ENCODE data around the gene EHMT1.
"Not testable (repeated sequence)": the region's sequence is repeated elsewhere in the genome, so short reads cannot be mapped to it uniquely, and the experiment has no call there.

EHMT1 gene

DNA sequence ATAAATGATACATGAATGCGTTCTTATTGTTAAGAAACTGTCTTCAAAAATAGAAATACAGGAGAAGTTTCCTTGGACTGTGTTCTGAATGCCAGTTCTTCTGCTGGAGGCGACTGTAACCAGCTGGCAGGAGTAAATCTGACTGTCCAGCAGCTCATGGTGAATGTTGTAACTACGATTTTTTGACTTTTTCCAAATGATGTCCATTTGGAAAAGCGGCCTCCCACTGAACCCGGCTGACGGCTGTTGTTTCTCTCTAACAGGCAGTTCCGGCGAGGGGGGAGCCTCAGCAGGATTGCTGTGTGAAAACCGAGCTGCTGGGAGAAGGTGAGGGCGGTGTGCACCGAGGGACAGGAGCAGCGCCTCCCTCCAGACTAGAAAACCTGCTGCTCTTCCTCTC lies 91.9 kb downstream of the EHMT1 start:
- Histone ChIP-seq H3K4me2 (ENCODE audit: low read depth, low read length, poor library complexity, severe bottlenecking) (no peak overlapping the region), H3K4me3 (ENCODE audit: low read length, poor library complexity, severe bottlenecking) (no peak overlapping the region), H3K9me2 (replicated peaks; ENCODE audit: low read depth, low read length) (no peaks in the 10 kb centered on the region), H3F3A (ENCODE audit: low read depth) (peaks cover 2% of the 10 kb centered on the region; the same call in 1 of the 2 replicates), H3K79me2 (ENCODE audit: insufficient read depth, low read length) (peaks cover 72% of the 10 kb centered on the region), H4K20me1 (ENCODE audit: insufficient read depth, low read length, poor library complexity, severe bottlenecking) (peaks cover 42% of the 10 kb centered on the region), H3K9ac (ENCODE audit: low read depth, low read length, poor library complexity, severe bottlenecking) (no peak overlapping the region), H3K4me1 (ENCODE audit: insufficient read depth, low read length, poor library complexity, severe bottlenecking) (peaks cover 19% of the 10 kb centered on the region), H2AFZ (ENCODE audit: low read length) (no peak overlapping the region), H3K9me3 (ENCODE audit: insufficient read depth, low read depth, low read length) (peaks cover 5% of the 10 kb centered on the region; the same call in 1 of the 2 replicates), H3K36me3 (ENCODE audit: insufficient read depth, low read length) (peaks cover 42% of the 10 kb centered on the region), H3K27me3 (ENCODE audit: insufficient read depth, low read length, poor library complexity, severe bottlenecking) (no peaks in the 10 kb centered on the region)
- TF ChIP-seq EZH2phosphoT487 (IDR thresholded peaks at IDR 0.05; ENCODE audit: borderline replicate concordance), result no peak
- TF ChIP-seq, protein P1, sequence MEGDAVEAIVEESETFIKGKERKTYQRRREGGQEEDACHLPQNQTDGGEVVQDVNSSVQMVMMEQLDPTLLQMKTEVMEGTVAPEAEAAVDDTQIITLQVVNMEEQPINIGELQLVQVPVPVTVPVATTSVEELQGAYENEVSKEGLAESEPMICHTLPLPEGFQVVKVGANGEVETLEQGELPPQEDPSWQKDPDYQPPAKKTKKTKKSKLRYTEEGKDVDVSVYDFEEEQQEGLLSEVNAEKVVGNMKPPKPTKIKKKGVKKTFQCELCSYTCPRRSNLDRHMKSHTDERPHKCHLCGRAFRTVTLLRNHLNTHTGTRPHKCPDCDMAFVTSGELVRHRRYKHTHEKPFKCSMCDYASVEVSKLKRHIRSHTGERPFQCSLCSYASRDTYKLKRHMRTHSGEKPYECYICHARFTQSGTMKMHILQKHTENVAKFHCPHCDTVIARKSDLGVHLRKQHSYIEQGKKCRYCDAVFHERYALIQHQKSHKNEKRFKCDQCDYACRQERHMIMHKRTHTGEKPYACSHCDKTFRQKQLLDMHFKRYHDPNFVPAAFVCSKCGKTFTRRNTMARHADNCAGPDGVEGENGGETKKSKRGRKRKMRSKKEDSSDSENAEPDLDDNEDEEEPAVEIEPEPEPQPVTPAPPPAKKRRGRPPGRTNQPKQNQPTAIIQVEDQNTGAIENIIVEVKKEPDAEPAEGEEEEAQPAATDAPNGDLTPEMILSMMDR (conservative IDR thresholded peaks at IDR 0.05; ENCODE audit: low read length), result no peak

DNA sequence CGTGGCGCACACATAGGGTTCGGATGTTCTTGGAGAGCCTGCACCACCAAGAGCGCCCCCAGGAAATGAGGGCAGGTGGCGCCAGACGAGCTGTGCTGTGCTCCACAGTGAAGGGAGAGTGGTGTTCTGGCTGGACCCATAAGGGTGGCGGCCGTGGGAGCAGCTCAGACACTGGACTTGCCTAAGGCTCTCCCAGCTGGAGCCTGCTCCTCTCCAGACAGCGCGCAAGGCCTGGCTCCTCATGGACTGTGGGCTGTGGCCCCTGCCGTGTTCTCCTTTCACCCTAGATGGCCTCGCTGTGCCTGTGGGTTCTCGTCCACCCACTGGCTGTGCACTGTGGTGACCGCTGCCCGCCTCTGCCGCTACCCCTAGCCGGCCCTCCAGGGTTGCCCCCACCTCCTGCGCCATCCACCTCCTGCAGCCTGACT lies 92.9 kb downstream of the EHMT1 start:
- peaks cover 44% of the 10 kb centered on the region for H3K36me3 ChIP-seq (ENCODE audit: insufficient read depth, low read length)
- peaks cover 6% of the 10 kb centered on the region; the same call in 1 of the 2 replicates for H3F3A ChIP-seq (ENCODE audit: low read depth)
- no peaks in the 10 kb centered on the region for H3K9me2 ChIP-seq (replicated peaks; ENCODE audit: low read depth, low read length)
- no peak overlapping the region for H3K9ac ChIP-seq (ENCODE audit: low read depth, low read length, poor library complexity, severe bottlenecking)
- peaks cover 5% of the 10 kb centered on the region; the same call in 1 of the 2 replicates for H3K9me3 ChIP-seq (ENCODE audit: insufficient read depth, low read depth, low read length)
- no peak overlapping the region for H3K4me2 ChIP-seq (ENCODE audit: low read depth, low read length, poor library complexity, severe bottlenecking)
- peaks cover 17% of the 10 kb centered on the region for H3K4me1 ChIP-seq (ENCODE audit: insufficient read depth, low read length, poor library complexity, severe bottlenecking)
- H3K4me3 ChIP-seq (ENCODE audit: low read length, poor library complexity, severe bottlenecking), result no peak overlapping the region
- TF ChIP-seq EZH2phosphoT487 (IDR thresholded peaks at IDR 0.05; ENCODE audit: borderline replicate concordance), result no peak
- TF ChIP-seq, protein P1 (conservative IDR thresholded peaks at IDR 0.05; ENCODE audit: low read length), result no peak
- peaks cover 65% of the 10 kb centered on the region for H3K79me2 ChIP-seq (ENCODE audit: insufficient read depth, low read length)
- no peak overlapping the region for H2AFZ ChIP-seq (ENCODE audit: low read length)
- peaks cover 40% of the 10 kb centered on the region for H4K20me1 ChIP-seq (ENCODE audit: insufficient read depth, low read length, poor library complexity, severe bottlenecking)
- H3K27me3 ChIP-seq (ENCODE audit: insufficient read depth, low read length, poor library complexity, severe bottlenecking), result no peaks in the 10 kb centered on the region

DNA sequence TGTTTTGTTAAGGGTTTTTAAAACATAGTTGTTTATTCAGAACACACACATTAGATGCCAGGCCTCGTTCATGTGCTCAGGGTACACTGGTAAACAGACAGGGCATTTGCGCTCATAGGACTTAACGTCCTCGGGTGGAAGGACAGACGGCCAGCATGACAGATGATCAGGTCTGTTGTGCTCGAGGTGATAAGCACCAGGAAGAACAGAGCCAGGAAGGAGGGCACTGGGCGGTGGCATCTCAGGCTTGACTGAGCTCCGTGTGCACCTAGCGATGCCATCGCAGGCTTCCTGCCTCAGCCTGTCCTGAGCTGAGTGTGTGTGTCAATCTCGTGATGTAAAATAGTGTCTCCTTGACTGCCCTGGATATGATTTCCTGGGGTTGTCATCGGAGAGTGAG lies 96.5 kb downstream of the EHMT1 start:
- H3K9me3 ChIP-seq (ENCODE audit: insufficient read depth, low read depth, low read length), result peaks cover 5% of the 10 kb centered on the region; the same call in 1 of the 2 replicates
- no peak for TF ChIP-seq EZH2phosphoT487 (IDR thresholded peaks at IDR 0.05; ENCODE audit: borderline replicate concordance)
- TF ChIP-seq, protein P1 (conservative IDR thresholded peaks at IDR 0.05; ENCODE audit: low read length), result no peak
- peaks cover 71% of the 10 kb centered on the region for H3K36me3 ChIP-seq (ENCODE audit: insufficient read depth, low read length)
- H3K9ac ChIP-seq (ENCODE audit: low read depth, low read length, poor library complexity, severe bottlenecking), result no peak overlapping the region
- peaks cover 29% of the 10 kb centered on the region; the same call in 1 of the 2 replicates for H3K79me2 ChIP-seq (ENCODE audit: insufficient read depth, low read length)
- no peak overlapping the region for H3K4me2 ChIP-seq (ENCODE audit: low read depth, low read length, poor library complexity, severe bottlenecking)
- peaks cover 6% of the 10 kb centered on the region; the same call in 1 of the 2 replicates for H3F3A ChIP-seq (ENCODE audit: low read depth)
- no peak overlapping the region for H2AFZ ChIP-seq (ENCODE audit: low read length)
- H3K27me3 ChIP-seq (ENCODE audit: insufficient read depth, low read length, poor library complexity, severe bottlenecking), result no peaks in the 10 kb centered on the region
- H3K4me1 ChIP-seq (ENCODE audit: insufficient read depth, low read length, poor library complexity, severe bottlenecking), result peaks cover 17% of the 10 kb centered on the region
- peaks cover 11% of the 10 kb centered on the region for H4K20me1 ChIP-seq (ENCODE audit: insufficient read depth, low read length, poor library complexity, severe bottlenecking)
- H3K4me3 ChIP-seq (ENCODE audit: low read length, poor library complexity, severe bottlenecking), result no peak overlapping the region
- H3K9me2 ChIP-seq (replicated peaks; ENCODE audit: low read depth, low read length), result no peaks in the 10 kb centered on the region

DNA sequence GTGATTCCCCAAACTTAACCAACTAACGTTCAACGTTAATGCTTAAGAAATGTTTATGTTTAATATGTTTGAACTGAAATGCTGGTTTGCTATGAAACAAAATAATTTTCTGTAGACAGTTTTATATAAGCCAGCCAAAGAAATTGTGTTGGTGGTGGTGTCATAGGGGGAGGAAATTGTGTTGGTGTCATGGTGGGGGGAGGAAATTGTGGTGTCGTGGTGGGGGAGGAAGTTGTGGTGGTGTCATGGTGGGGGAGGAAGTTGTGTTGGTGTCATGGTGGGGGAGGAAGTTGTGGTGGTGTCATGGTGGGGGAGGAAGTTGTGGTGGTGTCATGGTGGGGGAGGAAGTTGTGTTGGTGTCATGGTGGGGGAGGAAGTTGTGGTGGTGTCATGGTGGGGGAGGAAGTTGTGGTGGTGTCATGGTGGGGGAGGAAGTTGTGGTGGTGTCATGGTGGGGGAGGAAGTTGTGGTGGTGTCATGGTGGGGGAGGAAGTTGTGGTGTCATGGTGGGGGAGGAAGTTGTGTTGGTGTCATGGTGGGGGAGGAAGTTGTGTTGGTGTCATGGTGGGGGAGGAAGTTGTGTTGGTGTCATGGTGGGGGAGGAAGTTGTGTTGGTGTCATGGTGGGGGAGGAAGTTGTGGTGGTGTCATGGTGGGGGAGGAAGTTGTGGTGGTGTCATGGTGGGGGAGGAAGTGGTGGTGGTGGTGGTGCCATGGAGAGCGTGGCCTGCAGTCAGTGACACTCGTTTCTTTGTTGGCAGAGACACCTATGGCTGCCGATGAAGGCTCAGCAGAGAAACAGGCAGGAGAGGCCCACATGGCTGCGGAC lies 97.3 kb downstream of the EHMT1 start:
- not testable (repeated sequence) for H3K4me3 ChIP-seq (ENCODE audit: low read length, poor library complexity, severe bottlenecking); H2AFZ ChIP-seq (ENCODE audit: low read length); H3K9me2 ChIP-seq (replicated peaks; ENCODE audit: low read depth, low read length); H3K9ac ChIP-seq (ENCODE audit: low read depth, low read length, poor library complexity, severe bottlenecking); H3K4me2 ChIP-seq (ENCODE audit: low read depth, low read length, poor library complexity, severe bottlenecking); H3K9me3 ChIP-seq (ENCODE audit: insufficient read depth, low read depth, low read length); H3F3A ChIP-seq (ENCODE audit: low read depth); H3K27me3 ChIP-seq (ENCODE audit: insufficient read depth, low read length, poor library complexity, severe bottlenecking)
- H3K36me3 ChIP-seq (ENCODE audit: insufficient read depth, low read length), result peaks cover 72% of the 10 kb centered on the region
- H4K20me1 ChIP-seq (ENCODE audit: insufficient read depth, low read length, poor library complexity, severe bottlenecking), result peaks cover 11% of the 10 kb centered on the region
- H3K4me1 ChIP-seq (ENCODE audit: insufficient read depth, low read length, poor library complexity, severe bottlenecking), result peaks cover 17% of the 10 kb centered on the region
- peaks cover 22% of the 10 kb centered on the region; the same call in 1 of the 2 replicates for H3K79me2 ChIP-seq (ENCODE audit: insufficient read depth, low read length)

All from Loucy (cell line).